Hematopoietic multipotent progenitor cell treated with erythropoietin and hydrocortisone succinate and interleukin-3 and kit ligand, for 8 days (in vitro differentiated cells): Measurements from ENCODE around the gene IL10.

Source experiments
- DNase-seq: peaks from one replicate; pipeline ENCODE4 v3.0.0-alpha.2; 2015

IL10 gene

DNA sequence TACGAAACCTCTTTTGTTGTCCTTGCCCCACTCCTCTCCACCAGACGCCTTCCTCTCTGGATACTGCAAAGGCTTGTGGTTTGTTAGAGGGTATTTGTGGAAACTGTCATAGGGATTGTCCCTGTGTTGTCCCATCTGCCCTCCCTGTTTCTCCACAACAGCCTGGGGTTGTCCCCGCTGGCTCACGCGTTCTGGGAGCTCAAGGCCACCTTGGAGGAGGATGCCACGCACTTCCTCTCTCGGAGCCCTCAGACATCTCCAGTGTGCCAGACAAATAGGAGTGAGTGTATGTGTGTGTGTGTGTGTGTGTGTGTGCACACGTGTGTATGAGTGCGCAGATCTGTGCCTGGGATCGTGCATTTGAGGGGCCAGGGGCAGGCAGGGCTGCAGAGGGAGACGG lies 39.3 kb downstream of the IL10 start:
- no peak for DNase-seq

DNA sequence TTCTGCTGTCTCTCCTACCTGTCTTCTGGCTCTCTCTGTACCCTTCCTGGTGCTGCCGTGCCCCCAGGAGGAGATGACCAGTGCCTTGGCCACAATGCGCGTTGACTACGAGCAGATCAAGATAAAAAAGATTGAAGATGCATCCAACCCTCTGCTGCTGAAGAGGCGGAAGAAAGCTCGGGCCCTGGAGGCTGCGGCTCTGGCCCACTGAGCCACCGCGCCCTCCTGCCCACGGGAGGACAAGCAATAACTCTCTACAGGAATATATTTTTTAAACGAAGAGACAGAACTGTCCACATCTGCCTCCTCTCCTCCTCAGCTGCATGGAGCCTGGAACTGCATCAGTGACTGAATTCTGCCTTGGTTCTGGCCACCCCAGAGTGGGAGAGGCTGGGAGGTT lies 39.8 kb downstream of the IL10 start:
- no peak for DNase-seq

DNA sequence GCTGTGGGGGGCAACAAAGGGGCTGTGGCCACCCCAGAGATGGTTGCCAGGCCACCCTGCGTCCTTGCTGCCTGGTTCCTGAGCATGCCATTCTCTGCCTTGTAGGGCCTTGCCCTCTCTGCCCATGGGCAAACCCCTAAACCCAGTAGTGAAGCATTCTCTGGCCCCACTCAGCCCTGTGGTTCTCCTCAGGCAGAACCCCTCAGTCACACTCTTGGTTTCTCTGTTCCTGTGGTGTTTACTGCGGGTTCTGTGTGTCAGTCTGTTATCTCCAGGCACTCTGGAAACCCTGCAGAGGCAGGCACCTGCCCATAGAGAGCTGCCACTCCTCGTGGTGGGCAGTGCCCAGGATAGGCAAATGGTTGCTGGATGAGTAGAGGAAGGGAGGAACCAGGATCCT lies 42.8 kb downstream of the IL10 start:
- DNase-seq: no peak

DNA sequence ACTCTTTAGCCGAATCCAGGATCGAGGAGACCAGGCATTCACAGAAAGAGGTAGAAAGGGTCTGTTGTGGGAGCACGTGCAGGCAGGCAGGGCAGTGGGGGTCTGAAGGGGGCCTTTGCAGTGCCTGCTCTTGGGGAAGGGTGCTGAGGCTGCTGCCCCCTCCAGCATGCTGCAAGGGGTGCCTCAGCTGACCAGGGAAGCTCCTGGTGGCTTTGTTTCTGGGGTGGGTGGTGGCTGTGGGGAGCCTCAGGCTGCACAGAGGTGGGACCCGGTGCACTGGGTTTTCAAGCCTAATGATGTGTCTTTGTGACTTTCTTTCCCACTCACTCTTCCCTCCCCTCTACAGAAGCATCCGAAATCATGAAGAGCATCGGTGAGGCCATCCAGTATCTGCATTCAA lies 43.2 kb downstream of the IL10 start:
- DNase-seq: no peak

DNA sequence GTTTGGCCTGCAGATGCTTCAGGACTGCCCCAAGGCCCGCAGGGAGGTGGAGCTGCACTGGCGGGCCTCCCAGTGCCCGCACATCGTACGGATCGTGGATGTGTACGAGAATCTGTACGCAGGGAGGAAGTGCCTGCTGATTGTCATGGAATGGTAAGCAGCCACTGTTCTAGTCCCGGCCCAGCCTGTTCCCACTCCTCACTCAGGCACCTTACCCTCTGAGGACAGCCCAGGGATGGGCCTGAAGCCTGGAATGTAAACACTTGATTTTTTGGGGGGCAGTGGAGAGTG lies 43.7 kb downstream of the IL10 start:
- DNase-seq: no peak

DNA sequence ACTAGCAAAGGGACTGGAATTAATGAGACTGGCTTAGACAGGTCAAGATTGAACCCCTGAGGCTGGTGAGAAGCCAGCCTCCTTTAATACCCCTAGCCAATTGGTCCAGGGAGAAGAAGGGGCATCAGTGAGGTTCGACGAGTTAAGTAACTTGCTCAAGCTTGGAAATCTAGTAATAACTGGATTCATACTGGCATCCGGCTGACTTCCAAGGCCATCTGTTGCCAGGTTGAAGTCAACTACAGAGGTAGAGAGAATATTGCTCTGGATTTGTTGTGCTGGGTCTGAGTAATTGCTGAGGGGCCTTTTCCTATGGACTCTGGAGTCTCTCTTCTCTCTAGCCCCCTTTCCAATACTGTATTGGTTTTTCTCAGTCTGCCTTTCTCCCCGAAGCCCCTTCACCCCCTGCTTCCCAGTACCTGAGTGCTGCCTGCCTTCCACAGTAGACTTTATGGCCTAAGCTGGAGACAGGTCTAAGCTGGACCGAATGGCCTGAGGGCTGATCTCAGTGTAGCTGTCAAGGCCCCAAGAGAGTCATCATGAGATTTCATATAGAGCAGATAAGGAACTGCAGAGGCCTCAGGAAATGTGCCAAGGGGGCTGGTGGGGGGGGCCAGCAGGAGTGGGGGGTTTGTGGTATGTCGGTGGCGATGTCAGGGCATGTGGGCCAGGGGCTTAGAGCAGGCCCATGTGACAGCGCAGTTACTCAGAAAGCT lies 44.2 kb downstream of the IL10 start:
- DNase-seq: no peak

- peak; percentile 60 for DNase-seq
Observed at GRCh38 chr1:206725109-206725963, 47.0 kb downstream of the IL10 start.

- no peak for DNase-seq
Observed at GRCh38 chr1:206723805-206724472, 48.4 kb downstream of the IL10 start.

DNA sequence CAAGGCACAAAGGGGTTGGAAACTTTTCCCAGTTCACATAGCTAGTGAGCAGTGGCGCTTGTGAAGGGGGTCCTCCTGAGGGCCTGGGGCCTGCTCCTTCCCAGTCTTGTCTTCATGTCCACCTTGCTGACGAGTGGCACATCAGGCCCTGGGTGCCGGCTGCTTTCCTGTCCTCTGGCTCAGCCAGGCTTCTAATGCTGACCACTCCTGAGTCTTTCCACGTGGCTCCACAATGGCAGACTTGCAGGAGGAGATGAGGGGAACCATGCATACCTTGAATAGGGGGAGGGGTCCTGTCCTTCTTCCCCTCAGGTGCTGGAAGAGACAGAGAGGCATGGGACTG lies 48.9 kb downstream of the IL10 start:
- DNase-seq: no peak

DNA sequence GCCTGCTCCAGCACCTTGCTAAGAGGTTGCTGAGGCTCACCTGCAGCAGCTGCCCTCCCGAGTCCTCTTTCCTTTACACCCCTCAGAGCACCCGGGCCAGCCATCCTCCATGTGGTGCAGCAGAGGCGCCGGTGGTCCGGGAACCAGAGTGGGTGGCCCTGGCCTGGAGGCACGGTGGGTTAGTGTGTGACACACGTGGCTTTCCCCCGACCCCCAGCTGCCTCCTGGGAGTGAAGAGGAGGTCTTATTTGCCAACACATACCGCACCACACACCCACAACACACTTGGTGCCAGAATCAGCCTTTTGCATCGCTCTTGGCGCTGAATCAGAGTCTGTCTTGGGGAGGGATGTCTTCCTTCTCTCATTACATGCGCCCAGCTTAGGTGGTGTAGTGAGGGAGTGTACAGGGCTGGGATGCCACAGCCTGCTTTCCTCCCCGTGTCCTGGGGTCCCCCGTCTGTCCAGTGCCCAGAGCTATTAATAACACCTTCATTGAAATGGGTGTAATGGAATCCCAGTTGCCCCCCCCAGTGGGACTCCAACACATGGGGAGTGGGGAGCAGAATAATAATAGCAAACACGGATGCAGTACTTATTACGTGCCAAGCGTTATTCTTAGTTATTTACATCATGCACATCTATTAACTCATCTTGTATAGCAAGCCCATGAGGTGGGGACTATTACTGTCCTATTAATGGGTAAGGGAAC lies 49.4 kb downstream of the IL10 start:
- DNase-seq: no peak

GRCh38 chr1:206721454-206721853 lies 50.8 kb downstream of the IL10 start:
- no peak for DNase-seq

GRCh38 chr1:206719169-206719839 lies 53.0 kb downstream of the IL10 start:
- DNase-seq: no peak

- no peak for DNase-seq
Observed at GRCh38 chr1:206717674-206717989, 54.7 kb downstream of the IL10 start.
